Skin epidermis (tissue), 12 donors: ENCODE results near the gene C12orf42.

Source experiments
- H3K27ac ChIP-seq, 21 experiments: fragments of 200-600 bp; sonication (generic) in 11 of 21; one replicate each; pipeline ENCODE4 v1.5.0; 2020; ENCODE audit warnings: mild to moderate bottlenecking in 3 of 21, inconsistent platforms in 2 of 21, moderate library complexity in 2 of 21
- H3K4me3 ChIP-seq, 7 experiments: fragments of 200-600 bp; sonication (generic) in 2 of 7; one replicate each; pipeline ENCODE4 v1.5.0; 2020; ENCODE audit warnings: inconsistent platforms in 2 of 7, mild to moderate bottlenecking in 2 of 7, moderate library complexity in 1 of 7

Gene C12orf42

DNA sequence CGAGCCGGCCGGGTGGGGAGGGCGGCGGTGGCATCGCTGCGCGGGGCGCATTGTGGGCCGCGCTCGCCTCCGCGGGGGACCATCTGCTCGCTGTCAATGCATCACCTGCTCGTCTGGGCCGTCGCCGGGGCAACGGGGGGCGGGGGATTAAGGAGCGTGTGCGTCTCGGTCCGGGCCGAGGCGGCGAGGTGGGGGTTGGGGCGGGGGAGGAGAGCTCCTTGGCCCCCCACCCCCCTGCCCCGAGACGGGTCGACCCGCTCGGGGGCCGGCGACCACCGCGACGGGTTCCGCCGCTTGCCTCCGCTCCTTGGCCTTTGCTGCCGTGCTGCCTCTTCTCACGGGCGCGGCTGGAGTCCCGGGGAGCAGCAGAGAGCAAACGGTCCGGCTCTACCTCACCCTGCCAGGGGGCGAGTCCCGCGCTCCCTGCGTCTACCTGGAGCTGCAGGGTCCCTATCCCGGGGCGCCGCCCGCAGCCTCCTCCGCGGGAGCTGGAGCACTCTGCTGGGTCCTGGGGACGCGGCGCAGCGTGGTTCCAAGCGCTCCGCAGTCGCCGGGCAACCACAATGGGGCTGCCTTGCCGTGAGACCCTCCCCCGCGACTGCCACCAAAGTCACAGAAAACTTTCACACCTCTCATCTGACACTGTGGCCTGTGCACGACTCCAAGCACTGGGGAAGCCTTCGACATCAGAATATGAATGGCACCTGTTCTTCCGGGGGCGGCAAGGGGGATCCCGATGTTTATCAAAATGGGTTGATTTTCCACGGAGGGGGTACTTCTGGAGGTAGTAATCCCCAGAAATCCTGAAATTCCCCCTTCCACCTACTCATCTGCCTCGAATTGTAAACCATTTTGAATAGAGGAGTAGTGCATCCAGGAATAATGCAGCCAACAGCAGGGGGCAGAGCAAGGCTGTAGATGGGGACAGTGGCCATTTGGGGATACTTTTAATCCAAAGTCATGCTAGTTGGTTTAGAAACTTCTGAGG is at the start of gene C12orf42:
TSS of gene C12orf42 (minus strand) at position 500 of the 988 bp plus-strand sequence. CDS start 17,542 bp downstream, outside the sequence.
- Histone ChIP-seq H3K4me3 (peak within 1 kb of the TSS; percentile 28 to 39 (median 33)), H3K27ac (peak within 1 kb of the TSS in 8 of 21 experiments; percentile 6 to 86 (median 50))

DNA sequence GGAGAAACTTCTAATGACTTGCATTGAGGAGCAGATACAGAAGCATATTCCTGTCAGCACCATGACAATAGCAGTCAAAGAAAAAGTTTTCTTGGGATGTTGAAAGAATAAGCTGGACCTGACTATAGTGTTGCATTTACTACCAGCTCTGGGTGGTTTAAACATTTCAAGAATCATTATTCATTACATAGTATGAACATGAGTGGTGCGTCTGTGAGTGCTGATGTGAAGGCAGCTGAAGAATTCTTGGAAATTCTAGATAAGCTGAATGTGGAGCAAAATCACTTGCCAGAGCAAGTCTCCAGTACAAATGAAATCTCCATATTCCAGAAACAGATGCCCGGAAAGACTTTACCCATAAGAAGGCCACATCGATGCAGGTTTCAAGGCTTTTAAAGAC is 46.3 kb upstream of the C12orf42 start:
- no peak overlapping the region for H3K4me3 ChIP-seq
- no peak overlapping the region for H3K27ac ChIP-seq

DNA sequence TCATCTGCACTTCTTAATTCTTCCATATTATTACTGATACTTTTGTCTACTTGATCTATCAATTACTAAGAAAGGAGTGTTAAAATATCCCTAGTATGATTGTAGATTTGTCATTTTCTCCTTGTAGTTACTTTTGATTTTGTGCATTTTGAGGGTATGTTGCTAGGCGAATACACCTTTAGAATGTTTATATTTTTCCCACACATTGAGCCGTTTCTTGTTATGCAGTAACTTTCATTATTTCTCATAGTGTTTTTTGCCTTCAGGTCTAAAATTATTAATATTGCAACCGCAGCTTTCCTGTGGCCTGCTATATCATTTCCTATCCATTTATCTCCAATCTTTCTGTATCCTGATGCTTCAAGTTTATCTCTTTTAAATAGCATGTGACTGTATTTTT is 44.6 kb upstream of the C12orf42 start:
- no peak overlapping the region for H3K4me3 ChIP-seq
- no peak overlapping the region for H3K27ac ChIP-seq

DNA sequence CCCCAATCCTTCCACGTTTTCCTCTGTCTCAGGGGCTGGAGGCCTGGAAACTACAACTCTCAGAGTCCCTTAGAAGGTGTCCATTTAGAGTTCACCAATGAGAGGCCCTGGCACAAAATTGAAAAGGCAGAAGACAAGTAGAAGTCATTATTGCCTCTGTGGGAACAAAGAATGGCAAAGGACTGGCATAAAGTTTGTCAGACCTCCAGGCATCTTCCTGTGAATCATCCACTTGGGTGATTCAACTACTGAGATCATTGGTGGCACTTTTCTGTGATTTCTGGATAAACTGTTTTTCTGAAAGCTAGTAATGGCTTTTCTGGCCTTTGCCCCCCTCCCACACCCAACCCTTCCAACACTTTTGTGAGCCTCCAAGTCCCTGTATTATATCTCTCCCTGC is 42.6 kb upstream of the C12orf42 start:
- Histone ChIP-seq H3K27ac (no peak overlapping the region), H3K4me3 (no peak overlapping the region)

DNA sequence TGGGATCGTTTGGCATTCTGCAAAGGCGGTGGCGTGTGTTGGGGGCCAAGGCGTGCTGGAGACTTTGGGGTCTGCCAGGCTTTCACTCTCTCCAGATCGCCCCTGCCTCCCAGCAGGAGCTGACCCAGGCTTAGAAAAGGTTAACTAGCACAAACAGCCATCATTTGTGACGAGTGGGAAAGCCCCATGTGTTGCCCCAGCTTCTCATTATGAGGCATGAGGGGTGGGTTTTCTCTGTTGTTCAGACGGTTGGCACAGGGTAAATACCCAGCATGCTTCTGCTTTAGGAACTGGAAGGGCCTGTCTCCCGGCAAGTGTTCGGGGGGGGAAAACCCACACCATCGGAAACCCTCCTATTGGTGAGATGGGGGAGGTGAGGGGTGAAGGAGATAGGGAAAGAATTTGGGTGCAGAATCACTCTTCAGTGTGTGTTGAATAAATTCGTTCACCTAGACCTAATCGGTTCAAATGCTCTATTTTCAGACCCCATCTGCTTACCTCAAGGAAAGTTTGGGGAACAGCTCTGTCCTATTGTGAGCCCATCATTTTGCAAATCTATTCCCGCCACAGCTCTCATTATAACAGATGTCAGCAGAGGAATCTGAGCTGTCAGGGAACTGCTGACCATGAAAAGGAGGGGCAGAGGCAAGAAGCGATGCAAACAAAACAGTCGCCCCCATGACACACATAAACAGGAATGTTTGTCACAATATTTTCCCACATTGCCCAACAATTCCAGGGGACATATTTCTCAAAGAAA is 34.7 kb upstream of the C12orf42 start:
- Histone ChIP-seq H3K4me3 (no peak overlapping the region), H3K27ac (no peak overlapping the region)

DNA sequence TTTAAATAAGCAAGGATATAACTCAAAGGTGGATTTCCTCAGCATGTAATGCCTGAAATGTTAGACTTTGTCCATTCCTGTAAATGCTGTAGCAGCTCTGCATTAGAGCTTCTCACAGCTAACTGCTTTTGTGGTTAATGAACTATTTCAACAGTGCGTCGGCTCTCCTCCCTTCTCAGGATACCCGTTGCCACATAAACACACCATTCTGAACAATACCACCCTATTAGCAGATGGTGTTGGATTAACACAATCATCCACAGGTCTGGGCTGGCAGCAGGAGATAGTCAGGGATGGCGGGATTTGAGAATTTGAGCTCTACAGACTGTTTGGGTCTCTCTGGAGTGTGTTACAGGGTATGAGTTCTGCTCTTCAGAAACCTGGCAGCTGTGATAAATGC is 33.5 kb upstream of the C12orf42 start:
- no peak overlapping the region for H3K4me3 ChIP-seq
- no peak overlapping the region for H3K27ac ChIP-seq

DNA sequence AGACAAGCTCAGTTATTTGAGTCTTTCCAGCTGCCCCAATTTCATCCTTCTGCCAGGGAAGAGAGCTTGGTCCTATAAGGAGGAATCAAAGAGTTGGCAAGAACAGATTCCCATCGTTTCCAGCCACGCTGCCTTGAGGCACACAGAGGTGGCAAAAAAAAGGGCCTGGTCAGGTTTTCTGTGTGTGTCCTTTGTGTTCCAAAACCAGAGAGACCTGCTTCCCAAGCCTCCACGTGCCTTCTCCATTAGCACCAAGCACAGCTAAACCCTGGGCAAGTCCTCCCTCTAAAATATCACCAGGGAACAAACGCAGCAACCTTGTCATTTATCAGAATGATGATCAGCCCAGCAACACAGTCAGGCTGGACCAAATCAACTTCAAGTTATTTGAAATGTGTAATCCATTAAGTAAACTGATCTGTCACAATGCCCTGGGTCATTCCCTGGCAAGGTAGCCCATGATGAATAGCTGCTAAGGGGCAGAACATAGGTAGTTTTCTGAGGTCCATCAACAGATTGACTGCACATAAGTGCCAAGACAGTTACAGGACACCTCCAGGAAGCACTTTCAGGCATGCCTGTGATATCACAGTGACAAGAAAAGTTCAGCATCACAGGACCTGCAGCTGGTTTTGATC is 28.6 kb upstream of the C12orf42 start:
- H3K4me3 ChIP-seq: no peak overlapping the region
- H3K27ac ChIP-seq: no peak overlapping the region

DNA sequence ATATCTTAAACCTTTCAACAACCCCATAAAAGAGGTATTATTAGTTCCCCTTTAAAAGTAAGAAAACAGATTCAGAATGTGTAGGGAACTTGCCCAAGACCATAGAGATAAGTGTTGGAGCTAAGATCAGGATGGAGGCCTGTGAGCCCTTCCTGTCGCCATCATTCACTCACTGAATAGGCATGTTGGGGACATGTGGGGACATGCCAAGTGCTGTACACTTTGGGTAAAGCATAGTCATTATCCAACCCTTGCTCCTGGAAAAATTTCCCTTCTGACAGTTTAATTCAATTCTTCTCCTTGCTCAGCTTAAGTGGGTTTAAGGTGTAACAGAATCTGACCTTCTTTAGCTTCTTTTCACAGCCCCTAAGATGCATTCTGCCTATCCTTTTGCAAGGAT is 28.0 kb upstream of the C12orf42 start:
- Histone ChIP-seq H3K27ac (no peak overlapping the region), H3K4me3 (no peak overlapping the region)

DNA sequence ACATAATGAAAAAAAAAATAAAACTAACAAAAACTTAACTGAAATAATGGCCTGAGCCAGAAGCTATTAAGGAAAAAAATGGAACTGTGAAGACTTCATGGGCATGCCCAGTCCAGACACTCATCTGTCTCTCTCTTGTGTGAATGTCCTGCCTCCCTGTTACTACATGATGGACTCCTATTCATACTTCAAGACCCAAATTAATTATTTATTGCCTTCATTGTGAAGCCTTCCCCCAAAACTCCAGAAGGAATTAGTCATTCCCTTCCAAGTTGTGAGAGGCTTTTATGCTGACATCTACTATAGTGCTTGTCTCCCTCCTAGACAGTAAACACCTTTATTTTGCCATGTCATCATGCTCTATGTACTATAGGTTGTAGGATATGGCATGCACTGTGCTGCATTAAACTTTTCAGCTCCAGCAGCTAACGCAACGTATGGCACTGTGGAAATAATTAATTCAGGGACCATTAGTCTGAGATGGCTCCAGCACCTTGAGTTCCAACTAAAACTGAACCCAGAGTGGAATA is 25.0 kb upstream of the C12orf42 start:
- Histone ChIP-seq H3K27ac (no peak overlapping the region), H3K4me3 (no peak overlapping the region)

DNA sequence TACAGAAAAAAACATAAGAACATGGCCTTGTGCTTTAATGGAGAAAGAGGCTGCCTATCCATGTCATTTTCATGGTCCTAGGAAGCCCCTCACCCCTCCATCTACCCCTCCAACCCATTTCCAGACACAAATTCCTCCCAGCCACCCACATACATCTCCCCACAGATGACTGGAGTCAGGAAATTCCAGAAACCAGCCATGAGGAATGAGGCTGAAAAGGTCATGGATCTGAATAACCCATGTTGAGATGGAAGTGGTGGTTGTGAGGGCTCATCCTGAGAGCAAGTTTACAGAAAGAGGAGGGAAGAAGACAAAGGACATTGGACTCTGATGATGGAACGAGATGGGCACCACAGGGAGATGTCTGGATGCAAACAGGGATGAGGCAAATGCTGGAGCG is 23.9 kb upstream of the C12orf42 start:
- Histone ChIP-seq H3K27ac (no peak overlapping the region), H3K4me3 (no peak overlapping the region)

DNA sequence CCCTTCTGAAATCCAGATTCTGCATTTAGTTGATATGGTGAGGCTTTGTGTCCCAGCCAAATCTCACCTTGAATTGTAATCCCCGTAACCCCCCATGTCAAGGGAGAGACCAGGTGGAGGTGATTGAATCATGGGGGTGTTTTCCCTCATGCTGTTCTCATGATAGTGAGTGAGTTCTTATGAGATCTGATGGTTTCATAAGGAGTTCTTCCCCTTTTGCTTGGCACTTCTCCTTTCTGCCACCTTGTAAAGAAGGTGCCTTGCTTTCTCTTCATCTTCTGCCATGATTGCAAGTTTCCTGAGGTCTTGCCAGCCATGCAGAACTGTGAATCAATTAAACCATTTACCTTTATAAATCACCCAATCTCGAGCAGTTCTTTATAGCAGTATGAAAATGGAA is 23.1 kb upstream of the C12orf42 start:
- H3K4me3 ChIP-seq: no peak overlapping the region
- H3K27ac ChIP-seq: no peak overlapping the region

DNA sequence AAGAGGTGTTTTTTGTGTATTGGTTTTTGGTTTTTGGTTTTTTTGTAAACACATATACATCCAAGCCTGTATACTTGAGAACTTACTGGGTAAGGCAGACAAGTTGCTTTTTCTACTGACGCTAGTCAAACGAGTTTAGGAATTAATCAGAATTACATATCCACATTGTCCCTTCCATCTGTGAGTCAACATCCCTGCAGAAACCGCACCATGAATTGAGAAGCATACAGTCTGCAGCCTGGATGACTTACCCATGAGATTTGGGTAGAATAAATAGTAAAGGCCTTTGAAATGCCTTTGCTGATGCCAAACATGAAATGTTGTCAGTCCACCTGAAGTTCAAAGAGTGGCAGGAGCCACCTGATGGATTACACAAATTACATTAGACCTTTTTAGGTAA is 21.4 kb upstream of the C12orf42 start:
- Histone ChIP-seq H3K27ac (peak overlapping the region in 1 of 21 experiments; percentile 31), H3K4me3 (no peak overlapping the region)

DNA sequence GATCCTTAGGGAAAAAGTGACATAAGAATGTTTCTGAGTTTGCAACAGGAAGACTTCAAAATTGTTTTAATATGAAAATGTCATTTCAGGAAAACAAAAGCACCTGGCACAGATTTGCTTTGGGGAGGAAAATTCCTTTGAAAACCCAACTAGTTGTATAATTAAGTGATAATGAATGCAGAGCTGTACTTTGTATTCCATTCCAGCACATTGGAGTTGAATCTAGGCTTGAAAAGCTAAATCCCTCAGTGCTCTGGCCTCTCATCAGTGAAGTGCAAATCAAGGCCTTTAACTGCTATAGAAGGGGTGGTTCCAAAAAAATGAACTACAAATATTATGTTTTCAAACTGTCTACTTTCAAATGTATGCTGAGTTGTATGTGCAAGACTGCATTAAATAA is 19.6 kb upstream of the C12orf42 start:
- Histone ChIP-seq H3K27ac (no peak overlapping the region), H3K4me3 (no peak overlapping the region)

DNA sequence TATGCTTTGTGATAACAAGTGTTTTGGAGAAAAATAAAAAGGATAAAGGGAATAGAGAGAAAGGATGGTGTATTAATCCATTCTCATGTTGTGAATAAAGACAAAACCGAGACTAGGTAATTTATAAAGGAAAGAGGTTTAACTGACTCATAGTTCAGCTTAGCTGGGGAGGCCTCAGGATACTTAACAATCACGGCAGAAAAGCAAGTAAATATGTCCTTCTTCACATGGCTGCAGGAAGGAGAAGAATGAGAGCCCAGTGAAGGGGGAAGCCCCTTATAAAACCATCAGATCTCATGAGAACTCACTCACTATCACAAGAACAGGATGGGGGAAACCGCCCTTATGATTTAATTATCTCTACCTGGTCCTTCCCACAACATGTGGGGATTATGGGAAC is 18.1 kb upstream of the C12orf42 start:
- no peak overlapping the region for H3K27ac ChIP-seq
- no peak overlapping the region for H3K4me3 ChIP-seq

DNA sequence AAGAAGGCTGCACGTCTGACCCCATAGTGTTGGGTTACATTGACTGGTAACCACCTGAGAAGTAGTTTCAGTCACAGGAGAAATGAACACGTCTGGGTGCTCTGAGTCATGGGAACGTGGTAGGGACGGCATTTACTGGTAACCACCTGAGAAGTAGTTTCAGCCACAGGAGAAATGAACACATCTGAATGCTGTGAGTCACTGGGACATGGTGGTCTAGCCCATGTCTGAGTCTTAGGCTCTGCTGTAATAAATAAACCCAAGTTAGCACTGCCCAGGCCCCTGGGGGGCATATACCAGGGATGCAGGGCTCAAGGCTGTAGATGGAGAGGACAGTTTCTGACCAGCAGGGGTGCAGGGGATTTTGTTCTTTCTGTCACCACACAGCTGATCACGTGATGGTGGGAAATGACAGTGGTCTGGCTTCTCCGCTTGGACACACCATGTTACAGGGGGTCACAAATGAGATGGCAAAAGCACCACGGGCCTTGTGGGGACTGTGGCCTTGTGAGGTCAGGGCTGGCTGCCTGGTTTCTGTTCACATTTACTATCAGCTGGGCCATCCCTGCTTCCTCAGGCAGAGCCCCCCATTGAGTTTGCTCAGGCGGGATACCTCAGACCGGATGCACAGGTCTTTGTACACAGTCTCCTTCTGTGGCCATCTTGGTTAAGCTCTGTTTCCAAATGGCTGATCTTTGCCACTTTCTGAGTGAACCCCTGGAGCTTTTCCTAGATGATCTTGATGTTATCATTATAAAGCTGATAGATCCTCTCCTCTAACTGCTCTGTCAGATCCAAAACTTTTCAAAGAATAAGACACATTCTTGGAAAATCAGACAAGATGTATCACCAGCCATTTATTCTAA is 9.8 kb upstream of the C12orf42 start:
- Histone ChIP-seq H3K27ac (peak overlapping the region in 3 of 21 experiments; percentile 25 to 73 (median 37)), H3K4me3 (no peak overlapping the region)

DNA sequence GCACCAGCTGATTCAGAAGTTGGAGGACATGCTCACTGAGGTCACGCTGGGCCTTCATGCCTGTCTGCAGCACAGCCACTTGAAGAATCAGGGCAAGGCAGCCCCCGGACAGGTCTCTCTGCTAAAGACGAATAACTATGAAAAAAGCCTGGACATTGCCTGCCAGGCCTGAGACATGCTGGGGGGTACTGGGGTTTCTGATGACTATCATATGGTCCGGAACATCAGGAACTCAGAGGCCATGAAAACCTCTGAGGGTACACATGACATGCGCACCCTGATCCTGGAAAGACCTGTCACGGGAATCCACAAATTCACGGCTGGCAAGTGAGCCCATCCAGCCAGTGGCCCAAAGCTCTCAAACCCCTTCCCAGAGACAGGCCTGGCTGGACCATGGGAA is 8.8 kb upstream of the C12orf42 start:
- H3K27ac ChIP-seq: peak overlapping the region in 2 of 21 experiments; percentile 25 to 73

DNA sequence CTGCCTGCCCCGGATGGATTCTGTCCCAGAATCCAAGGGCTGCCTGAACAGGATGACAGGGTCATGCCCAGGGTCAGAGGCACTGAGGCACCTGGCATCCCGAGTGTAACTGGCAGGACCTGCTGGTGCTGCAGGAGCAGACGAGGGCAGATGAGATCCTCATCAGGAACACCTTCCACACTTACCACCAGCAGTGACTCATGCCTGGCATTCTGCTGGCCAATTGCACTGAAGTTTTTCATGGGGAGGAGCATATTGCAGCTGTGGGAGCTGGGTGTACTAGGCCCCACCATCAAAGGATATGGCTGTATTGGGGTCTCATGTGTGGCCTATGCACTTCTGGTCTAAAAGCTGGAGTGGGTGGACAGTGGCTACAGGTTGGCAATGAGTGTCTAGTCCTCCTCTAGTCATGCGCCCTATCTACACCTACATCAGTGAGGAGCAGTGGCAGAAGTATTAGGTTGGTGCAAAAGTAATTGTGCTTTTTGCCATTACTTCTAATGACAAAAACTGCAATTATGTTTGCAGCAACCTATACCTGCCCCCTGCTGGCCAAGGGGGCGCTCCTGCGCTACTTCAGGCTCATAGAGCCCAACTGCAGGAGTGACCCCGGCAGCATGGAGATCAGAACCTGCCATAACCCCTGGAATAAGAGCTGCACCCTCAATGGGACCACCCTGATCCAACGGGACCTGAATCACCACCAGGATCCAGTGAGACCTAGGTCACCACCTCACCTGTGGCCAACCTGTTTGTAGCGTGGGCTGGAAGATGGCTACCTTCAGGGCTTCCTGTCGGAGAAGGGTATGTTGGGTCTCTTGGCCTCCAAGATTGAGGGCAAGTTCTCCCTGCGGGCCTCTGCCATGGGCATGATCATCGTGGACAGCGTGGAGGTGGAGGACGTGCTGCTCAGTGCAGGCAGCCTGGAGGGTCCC is 8.0 kb upstream of the C12orf42 start:
- Histone ChIP-seq H3K4me3 (no peak overlapping the region), H3K27ac (peak overlapping the region in 1 of 21 experiments; percentile 73)

More for the DNA sequence above, 8.8 kb upstream of the C12orf42 start:
- H3K4me3 ChIP-seq: no peak overlapping the region

DNA sequence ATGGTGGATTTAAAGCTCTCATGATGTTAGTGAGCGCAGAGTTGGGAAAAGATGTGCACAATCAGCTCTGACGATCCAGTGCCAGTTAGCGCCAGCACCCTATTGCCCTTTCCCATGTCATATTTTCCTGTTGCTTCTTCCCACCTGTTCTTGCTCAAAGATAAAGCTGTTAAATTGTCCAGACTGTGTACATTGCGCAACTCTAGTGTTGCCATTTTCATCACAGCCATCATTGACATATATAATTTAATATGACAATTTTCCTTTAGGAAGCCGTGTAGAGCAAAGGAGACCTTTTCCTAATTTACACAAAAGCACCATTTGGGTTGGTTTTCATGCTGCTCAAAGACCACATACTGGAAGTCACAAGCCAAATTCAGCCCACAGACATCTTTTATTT is 5.7 kb upstream of the C12orf42 start:
- no peak overlapping the region for H3K27ac ChIP-seq
- H3K4me3 ChIP-seq: no peak overlapping the region
